ENCODE data around the gene FERMT2.

- TF ChIP-seq CTCF (optimal IDR thresholded peaks at IDR 0.05 in 1 of 3, IDR thresholded peaks at IDR 0.05 in 1 of 3, conservative IDR thresholded peaks at IDR 0.05 in 1 of 3; ENCODE audit: extremely low read depth in 1 of 3, insufficient read depth in 2 of 3, low read length in 3 of 3) (no peak), EZH2 (IDR thresholded peaks at IDR 0.05; ENCODE audit: low read length) (no peak)
Observed at GRCh38 chr14:52891800-52892199, 59.0 kb downstream of the FERMT2 start.
